GM19438 (cell line): ENCODE measurements around the gene ITPR3.
"Not testable (repeated sequence)": the region's sequence is repeated elsewhere in the genome, so short reads cannot be mapped to it uniquely, and the experiment has no call there.

Experiments used
- ATAC-seq: cut with Tn5 transposase; IDR thresholded peaks from one replicate; pipeline ENCODE4 v1.9.1; 2021; ENCODE audit warnings: low read depth; ENCODE audit not compliant: unreplicated experiment

ITPR3 gene

DNA sequence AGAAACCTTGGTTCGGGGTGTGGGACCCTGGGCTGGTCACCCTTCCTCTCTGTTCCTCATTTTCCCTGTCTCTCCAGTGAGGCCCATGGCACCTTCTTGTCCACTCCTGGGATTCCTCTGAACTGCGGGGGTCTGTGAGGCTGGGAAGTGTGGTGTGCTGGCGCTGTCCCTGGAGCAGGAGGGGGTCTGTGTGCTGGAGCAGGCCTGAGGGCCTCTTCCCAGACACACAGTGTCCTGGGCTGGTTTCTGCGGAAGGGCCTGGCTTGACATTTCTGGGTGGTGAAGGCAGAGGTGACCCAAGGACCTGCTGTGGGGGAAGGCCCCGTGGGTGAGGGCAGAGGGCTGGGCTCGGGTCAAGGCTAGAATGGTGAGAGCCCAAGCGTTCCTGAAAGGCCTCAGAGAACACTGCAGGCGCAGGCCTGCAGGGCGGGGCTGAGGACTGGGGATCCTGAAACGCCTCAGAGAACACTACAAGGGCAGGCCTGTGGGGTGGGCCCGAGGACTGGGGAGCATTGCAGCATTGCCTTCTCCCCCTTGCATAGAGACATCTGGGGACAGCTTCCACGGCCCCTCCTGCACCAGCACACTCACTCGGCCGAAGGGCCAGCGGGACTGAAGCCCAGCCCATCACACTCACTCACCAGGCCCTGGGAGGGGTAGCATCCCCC is 30.5 kb upstream of the ITPR3 start:
- ATAC-seq, result no peak

DNA sequence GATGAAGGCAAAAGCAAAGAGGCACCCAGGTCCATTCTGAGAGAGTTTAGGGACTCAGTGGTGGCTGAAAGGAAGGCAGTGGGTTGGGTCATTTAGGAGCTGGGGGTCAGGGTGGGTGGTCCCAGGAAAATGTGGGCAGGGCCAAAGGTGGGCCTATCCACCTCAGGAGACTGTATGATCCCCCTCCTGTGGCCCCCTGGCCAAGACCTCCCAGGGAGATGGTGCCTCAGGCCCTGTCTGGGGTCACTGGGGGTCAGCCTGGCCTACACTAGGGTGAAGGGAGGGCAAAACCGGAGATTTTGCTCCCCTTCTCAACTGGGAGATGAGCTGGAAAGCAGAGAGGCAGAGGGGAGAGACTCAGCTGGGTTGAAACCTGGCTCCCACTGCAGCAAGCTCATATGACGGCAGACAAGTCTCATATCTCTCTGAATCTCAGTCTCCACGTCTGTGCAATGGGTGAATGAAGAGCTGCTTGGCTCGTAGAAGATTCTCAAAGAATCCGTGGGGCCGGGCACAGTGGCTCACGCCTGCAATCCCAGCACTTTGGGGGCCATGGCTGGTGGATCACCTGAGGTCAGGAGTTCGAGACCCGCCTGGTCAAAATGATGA is 29.6 kb upstream of the ITPR3 start:
- no peak for ATAC-seq

DNA sequence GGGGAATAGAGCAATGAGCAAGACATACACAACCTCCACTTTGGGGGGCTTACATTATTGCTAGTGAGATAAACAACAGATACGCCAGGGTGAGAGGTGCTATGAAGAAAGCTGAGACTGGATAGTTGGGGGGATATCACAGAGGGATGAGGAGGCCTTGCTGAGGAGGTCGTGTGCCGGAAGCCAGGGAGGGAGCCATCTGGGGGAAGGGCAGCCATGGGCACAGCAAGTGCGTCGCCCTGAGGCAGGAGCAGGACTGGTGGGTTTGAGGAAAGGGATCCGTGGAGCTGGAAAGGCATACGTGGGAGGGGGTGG is 28.9 kb upstream of the ITPR3 start:
- no peak for ATAC-seq

DNA sequence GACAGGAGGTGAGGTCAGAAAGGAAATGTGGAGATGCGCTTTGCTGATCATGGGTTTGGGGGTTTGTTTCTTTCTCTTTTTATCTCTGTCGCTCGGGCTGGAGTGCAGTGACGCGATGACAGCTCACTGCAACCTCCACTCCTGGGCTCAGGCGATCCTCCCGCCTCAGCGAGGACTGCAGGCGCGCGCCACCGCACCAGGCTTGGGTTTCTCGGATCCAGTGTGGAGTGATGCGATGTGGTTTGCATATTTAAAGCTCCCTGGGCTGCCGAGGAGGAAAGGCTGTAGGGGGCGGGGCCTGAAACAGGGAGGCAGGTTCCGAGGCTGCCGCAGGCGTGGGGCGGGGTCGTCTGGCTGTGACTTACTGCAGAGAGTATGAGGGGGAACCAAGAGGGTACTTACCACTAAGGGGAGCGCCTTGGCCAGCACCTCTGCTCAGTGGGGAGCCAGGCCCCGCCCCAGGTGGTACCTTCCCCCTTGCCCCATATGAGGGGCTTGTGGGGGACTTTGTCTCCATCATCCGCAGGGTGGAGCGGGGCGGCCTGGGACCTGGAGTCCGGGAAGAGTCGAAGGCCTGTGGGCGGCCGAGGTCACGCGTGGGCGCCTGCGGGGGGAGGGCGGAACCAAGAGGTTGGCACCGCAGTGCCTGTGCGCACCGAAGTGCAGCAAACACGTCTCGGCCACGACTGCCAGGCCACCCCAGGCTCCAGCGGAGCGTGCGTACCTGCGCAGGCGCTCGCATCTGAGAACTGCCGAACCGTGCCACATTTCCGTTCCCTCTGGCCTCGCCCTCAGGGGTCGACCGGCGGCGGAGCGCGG is 28.3 kb upstream of the ITPR3 start:
- ATAC-seq, result no peak

DNA sequence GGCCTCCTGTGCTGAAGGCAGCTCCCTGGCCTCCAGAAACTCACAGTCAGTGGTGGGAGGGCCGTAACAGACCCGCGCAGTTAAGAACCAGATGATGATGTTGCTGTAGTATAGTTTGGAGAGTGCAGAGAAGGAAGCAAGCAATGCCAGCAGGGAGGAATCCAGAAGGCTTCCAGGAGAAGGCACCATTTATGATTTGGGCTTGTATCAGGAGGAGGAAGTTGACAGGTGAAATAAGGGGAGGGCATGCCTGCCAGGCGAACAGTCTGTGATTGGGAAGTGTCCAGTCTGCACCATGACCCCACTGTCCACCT is 27.8 kb upstream of the ITPR3 start:
- ATAC-seq, result no peak

DNA sequence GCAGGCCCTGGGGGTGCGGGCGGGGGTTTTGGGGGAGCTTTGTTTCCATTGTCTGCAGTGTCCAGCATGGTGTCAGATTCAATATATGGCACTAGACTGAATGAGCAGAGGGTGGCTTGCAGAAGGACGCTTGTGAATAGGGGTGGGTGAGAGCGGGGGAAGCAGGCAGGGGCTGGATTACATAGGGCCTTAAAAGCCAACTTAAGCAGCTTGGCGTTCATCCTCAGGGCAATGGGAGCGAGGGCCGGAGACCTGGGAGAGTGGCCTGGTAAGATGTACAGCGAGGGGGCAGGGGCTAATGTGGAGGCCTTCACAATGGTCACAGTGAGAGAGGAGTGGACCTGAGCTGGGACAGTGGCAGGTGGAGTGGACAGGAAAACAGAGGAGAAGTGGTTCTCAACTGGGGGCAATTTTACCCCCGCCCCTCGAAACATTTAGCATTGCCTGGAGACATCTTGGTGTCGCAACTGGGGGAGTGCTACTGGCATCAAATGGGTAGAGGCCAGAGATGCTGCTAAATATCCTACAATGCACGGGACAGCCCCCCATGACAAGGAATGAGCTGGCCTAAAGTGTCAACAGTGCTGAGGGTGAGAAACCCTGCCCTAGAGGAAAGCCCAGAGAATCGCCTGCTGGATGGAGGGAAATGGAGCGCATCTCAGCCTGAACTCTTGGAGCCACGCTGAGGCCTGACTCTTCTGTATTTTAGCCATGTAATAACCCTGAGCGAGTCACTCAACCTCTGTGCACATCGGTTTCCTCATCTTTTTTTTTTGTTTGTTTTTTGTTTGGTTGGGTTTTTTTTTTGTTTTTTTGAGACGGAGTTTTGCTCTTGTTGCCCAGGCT is 25.9 kb upstream of the ITPR3 start:
- ATAC-seq, result no peak

DNA sequence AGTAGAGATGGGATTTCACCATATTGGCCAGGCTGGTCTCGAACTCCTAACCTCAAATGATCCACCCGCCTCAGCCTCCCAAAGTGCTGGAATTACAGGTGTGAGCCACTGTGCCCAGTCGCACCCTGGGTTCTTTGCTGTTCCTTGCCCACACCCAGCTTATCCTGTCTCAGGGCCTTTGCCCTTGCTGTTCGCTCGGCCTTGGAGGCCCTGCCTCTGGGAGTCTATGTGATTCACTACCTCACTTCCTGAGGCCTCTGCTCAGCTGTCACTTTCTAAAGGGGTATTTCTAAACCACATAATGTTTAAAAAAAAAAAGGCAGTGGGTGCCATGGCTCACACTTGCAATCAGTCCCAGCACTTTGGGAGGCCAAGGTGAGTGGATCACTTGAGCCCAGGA is 24.2 kb upstream of the ITPR3 start:
- not testable (repeated sequence) for ATAC-seq

DNA sequence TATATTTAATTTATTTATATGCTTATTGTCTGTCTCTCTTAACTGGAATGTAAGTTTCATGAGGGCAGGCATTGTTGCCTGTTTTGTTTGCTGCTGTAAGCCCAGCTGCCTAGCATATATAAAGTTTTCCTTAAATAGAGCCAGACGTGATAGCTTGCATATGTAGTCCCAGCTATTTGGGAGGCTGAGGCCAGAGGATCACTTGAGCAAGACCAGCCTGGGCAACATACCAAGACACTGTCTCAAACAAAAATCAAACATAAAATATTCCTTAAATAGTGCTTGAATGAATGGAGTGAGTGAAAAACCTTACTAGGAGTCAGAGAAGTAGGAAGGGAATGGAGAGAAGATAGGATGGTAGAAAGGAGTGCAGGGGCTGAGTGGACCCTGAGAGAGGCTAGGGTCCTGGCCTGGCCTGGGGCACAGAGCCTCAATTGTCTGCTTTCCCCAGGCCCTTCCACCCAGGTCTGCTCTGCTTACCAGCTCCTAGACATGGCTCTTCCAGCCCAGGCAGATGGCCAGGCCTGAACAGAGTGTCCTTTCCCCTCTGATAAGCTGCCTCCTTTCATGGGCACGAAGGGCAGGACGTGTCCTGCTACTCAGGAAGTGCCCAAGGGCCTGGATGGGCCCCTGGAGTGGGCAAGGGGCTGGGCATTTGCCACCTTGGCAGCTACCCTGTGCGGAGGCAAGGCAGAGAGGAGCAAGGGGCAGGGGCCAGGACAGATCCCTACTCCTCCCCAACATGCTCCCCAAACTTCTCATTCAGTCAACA is 23.4 kb upstream of the ITPR3 start:
- no peak for ATAC-seq

DNA sequence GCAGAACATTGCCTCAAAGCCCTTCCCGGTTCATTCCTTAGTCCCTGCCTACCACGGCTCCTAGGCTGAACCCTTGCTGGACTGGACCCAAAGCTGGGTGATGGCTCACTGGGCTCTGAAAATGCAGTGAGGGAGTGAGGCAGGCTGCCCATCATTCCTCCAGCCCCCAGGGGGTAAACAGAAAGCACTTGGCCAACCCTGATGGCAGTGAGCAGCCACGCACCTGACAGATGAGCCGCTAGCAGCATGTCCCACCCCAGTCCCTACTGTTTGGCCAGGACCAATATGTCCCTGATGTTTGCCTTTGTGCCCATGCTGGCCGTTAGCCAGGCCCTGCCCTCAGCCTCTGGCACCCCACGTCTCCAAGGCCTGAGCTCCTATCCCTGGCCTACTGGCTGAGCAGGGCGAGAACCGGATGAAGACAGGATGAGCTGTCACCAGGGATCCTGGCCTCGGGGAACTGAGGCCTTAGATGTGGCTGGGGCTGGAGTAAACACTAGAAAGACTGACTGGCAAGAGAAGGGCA is 21.6 kb upstream of the ITPR3 start:
- ATAC-seq, result no peak

DNA sequence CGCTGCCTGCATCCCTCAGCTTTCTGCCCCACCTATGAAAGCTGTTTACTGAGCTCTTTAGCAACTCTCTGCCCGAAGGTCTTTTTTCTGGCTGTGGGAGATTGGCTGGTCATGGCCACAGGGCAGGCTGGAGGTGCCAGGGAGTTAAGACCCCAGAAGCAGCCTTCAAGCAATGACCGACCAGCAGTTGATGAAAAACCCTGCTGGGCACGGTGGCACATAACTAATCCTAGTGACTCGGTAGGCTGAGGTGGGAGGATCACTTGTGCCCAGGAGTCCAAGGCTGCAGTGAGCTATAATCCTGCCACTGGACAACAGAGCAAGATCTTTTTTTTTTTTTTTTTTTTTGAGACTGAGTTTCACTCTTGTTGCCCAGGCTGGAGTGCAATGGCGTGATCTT is 20.4 kb upstream of the ITPR3 start:
- no peak for ATAC-seq

DNA sequence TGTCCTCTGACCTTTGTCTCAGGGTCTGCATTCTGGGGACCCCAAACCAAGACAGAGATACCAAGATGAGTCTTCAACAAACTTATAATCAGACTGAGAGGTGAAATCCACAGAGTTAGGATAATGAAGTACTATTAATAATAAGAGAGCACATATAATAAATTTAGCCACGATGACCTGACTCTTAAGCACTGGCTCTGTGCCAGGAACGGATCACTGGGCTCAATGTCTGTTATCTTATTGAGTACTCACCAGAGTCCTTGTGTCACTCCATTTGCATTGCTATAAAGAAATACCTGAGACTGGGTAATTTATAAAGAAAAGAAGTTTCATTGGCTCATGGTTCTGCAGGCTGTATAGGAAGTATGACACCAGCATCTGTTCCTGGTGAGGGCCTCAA is 18.9 kb upstream of the ITPR3 start:
- no peak for ATAC-seq

DNA sequence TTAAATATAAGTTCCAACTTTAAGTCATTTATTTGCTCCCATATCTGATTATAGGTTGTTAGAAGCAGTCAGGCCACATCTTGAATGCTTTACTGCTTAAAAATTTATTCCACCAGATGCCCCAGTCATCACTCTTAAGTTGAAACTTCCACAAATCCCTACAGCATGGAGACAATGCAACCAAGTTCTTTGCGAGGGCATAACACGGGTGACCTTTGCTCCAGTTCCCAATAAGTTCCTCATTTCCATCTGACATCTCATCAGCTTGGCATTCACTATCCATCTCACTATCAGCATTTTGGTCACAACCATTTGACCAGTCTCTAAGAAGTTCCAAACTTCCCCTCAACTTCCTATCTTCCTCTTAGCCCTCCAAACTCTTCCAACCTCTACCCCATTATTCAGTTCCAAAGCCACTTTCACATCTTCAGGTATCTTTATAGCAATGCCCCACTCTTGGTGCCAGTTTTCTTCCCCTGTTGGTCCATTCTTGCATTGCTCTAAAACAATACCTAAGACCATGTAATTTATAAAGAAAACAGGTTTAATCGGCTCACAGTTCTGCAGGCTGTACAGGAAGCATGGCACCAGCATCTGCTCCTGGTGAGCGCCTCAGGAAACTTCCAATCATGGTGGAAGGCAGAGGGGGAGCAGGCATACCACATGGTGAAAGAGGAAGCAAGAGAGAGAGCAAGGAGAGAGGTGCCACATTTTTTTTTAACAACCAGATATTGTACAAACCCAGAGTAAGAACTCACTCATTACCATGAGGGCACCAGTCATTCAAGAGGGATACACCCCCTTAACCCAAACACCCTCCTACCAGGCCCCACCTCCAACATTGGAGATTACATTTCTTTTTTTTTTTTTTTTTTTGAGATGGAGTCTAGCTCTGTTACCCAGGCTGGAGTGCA is 15.9 kb upstream of the ITPR3 start:
- ATAC-seq, result no peak

DNA sequence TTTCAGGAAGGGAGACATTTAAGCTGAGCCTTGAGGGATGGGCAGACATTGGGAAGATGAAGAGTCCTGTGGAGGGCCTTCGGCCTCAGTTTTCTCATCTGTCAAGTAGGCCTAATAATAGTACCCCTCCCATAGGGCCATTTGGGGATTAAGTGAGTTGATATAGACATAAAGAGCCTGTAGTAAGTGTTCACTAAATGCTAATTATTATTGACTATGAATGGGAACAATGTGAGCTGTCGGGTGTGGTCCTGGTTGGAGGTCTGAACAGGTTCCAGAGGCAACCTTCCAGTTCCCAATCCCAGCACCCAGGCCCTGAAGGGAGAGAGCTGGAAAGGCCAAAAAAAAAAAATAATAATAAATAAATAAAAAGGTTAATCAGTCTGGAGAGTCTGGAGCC is 14.5 kb upstream of the ITPR3 start:
- ATAC-seq, result no peak

DNA sequence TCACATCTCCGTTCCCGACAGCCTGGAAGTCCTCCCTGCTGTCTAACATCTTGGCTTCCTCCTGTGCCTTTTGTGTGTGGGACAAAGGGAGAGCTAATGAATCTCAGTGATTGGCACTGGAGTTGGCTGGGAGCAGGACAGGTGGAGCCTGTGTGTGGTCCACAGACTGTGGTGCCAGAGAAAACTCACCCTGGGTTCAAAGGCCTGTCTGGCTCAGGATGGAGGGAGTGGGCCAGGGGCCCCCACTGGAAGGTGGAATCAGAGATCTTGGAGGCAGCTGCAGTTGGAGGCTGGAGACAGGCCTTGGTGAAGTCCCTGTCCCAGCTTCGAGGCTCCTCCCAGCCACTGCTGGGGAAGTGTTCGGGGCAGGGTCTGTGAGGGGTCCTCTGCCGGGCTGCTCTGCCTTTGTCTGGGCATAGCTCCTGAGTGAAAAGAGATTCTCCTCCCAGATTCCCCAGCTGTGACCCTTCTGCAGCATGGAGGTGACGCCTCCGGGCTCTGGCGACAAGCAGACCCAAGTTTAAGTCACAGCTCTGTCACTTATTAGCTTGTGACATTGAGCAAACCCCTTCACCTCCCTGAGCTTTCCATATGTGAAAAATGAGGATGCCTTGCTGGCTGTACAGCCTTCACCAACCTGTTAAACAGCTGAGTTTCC is 13.9 kb upstream of the ITPR3 start:
- ATAC-seq, result no peak

DNA sequence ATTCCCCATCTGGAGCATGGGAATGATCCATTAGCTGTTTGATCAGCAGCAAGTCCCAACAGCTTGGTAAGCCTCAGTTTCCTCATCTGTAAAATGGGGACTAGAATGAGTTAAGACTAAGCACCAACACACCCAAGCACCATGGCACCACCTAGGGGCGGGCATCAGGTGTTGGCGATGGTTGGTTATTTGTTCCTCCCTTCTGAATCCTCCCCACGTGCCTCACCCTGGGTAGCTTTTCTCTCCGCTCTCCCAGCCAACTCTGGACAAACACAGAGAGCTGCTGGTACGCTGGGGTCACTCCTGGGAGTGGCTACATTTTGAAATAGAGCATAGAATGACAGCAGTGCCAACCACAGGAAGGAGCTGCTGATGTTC is 13.3 kb upstream of the ITPR3 start:
- no peak for ATAC-seq

DNA sequence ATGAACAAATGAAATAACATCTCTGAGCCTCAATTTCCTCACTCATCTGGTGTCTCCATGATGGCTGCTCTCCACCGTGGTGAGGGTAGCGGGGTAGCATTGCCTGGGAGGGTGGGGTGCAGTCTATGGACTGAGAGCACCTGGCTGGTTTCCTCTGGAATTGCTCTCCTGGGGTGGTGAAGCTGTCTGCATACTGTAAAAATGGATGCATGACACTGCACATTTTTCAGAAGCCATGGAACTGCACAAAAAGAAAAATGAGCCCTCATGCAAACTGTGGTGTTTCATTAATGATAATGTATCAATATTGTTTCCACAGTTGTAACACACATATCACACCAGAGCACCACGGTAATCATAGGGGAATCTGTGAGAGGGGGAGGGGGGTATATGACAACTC is 12.1 kb upstream of the ITPR3 start:
- no peak for ATAC-seq

DNA sequence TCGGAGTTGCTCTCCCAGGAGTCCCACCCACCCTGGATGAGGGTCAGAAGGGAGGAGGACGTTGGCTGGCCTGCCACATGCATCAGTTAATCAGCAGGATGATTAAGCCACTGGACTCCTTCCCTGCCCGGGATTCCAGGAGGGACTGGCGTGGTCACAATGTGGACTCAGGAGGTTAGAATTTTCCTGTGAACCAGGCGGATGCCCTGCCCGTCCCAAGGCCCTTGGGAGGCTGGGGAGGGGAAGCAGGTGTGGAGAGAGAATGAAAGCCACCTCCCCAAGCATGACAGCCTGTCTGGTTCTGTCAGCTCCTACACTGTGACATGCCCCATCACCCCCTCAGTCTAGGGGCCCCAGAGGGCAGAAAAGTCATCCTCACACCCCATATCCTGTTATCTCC is 11.6 kb upstream of the ITPR3 start:
- no peak for ATAC-seq

DNA sequence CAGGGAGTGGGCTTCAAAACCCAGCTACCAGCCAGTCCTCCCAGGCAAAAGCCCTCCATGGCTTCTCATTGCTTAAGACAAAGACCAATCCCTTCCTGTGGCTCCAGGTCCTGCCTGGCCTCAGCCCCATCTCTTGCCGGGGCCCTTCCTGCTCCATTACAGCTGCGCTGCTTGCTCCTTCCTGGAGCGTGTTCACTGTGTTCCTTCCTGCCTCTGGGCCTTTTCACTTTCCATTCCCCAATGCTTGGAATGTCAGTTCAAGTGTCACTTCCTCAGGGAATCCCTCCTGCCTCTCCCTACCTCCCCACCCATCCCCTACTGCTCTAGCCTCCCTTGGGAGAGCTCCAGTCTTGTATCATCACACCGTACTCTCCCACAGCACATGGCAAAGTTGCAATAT is 11.1 kb upstream of the ITPR3 start:
- ATAC-seq, result no peak
